Esophagus squamous epithelium (tissue), 4 donors: ENCODE results near the gene SLC39A5.

Experiments used
- POLR2A ChIP-seq, 4 donors: fragments of 450-650 bp; IDR thresholded peaks; one replicate each; pipeline ENCODE4 v1.6.1; 2017; ENCODE audit warnings: antibody characterized with exemption in 4 of 4, mild to moderate bottlenecking in 4 of 4, moderate library complexity in 3 of 4
- TF ChIP-seq, protein P1 (sequence below), 6 experiments: fragments of 450-650 bp in 4 of 6; fragments of 200-600 bp in 2 of 6; sonication (generic) in 2 of 6; IDR thresholded peaks; one replicate each; pipeline ENCODE4 v1.5.1; 2016 to 2019; ENCODE audit warnings: antibody characterized with exemption in 6 of 6, mild to moderate bottlenecking in 4 of 6, moderate library complexity in 4 of 6

DNA sequence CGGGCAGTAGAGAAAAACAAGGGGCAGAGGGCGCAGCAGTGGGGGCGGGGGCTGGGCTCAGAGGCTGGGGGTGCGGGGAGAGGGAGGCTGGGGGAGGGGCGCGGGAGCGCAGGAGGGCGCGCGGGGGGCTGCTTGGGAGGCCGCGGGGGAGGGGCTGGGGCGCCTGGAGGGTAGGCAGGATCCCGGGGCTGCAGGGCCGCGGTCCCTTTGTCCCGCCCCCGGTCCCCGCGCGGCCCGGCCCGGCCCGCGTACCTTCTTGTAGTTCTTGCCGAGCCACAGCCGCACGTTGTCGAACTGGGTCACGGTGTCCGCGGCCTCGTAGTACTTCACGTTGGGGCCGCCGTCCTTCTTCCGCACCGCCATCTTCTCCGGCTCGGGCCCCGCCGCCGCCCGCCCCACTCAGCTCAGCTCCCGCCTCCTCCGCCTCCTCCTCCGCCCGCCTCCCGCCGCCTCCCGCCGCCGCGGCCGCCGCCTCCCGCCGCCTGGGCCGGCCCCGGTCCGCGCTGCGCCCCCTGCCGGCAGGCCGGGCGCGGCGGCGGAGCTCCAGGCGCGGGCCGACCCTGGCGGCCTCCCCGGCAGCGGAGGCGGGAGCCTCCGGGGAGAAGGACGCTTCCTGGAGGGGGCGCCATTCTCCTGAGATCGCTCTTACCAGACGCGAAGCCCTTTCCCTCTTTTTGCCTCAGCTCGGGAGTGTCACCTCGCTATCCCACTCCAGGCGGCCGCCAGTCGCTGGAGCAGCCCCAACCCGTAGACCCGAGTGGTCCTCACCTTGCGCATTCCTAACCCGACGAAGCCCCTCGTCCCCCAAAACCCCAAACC lies 40.5 kb upstream of the SLC39A5 start, which contains the start of gene SMARCC2:
- TF ChIP-seq, protein P1, sequence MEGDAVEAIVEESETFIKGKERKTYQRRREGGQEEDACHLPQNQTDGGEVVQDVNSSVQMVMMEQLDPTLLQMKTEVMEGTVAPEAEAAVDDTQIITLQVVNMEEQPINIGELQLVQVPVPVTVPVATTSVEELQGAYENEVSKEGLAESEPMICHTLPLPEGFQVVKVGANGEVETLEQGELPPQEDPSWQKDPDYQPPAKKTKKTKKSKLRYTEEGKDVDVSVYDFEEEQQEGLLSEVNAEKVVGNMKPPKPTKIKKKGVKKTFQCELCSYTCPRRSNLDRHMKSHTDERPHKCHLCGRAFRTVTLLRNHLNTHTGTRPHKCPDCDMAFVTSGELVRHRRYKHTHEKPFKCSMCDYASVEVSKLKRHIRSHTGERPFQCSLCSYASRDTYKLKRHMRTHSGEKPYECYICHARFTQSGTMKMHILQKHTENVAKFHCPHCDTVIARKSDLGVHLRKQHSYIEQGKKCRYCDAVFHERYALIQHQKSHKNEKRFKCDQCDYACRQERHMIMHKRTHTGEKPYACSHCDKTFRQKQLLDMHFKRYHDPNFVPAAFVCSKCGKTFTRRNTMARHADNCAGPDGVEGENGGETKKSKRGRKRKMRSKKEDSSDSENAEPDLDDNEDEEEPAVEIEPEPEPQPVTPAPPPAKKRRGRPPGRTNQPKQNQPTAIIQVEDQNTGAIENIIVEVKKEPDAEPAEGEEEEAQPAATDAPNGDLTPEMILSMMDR (IDR thresholded peaks at IDR 0.05), result peak; percentile 58 to 95 (median 84)
- peak in 1 of 4 donors; percentile 13 for TF ChIP-seq POLR2A (IDR thresholded peaks at IDR 0.05)
